ENCODE results near the gene ZNF362.

The ZNF362 gene

DNA sequence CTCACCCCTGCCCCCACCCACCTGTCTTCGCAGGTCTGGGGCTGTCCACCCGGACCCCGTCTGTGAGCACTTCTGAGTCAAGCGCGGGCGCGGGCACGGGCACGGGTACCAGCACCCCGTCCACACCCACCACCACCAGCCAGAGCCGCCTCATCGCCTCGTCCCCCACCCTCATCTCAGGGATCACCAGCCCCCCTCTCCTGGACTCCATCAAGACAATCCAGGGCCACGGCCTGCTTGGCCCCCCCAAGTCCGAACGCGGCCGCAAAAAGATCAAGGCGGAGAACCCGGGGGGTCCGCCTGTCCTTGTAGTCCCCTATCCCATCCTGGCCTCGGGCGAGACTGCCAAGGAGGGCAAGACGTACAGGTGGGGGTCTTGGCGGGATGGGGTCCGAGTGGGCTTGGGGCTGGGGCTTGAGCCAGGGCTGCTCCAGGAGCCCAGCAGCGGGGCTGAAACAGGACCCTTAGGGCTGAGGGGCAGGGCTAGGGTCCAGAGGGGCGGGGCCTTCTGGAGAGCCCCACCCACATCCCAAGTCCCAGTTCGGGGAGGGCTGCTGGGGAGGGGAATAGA, 23.9 kb downstream of the ZNF362 start:
- CTCF ChIA-PET = interaction anchor here (3.4 kb wide), 1 partner anchor 15 kb away, joined by 17 read pairs; no protein-coding TSS in a partner anchor
- TF ChIP-seq, protein P1, sequence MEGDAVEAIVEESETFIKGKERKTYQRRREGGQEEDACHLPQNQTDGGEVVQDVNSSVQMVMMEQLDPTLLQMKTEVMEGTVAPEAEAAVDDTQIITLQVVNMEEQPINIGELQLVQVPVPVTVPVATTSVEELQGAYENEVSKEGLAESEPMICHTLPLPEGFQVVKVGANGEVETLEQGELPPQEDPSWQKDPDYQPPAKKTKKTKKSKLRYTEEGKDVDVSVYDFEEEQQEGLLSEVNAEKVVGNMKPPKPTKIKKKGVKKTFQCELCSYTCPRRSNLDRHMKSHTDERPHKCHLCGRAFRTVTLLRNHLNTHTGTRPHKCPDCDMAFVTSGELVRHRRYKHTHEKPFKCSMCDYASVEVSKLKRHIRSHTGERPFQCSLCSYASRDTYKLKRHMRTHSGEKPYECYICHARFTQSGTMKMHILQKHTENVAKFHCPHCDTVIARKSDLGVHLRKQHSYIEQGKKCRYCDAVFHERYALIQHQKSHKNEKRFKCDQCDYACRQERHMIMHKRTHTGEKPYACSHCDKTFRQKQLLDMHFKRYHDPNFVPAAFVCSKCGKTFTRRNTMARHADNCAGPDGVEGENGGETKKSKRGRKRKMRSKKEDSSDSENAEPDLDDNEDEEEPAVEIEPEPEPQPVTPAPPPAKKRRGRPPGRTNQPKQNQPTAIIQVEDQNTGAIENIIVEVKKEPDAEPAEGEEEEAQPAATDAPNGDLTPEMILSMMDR (IDR thresholded peaks at IDR 0.05; ENCODE audit: control extremely low read depth, extremely low read depth, low read depth, missing control alignments) = no peak
- DNase-seq (ENCODE audit: extremely low spot score) = no peak
- POLR2A ChIA-PET = no interaction called here

DNA sequence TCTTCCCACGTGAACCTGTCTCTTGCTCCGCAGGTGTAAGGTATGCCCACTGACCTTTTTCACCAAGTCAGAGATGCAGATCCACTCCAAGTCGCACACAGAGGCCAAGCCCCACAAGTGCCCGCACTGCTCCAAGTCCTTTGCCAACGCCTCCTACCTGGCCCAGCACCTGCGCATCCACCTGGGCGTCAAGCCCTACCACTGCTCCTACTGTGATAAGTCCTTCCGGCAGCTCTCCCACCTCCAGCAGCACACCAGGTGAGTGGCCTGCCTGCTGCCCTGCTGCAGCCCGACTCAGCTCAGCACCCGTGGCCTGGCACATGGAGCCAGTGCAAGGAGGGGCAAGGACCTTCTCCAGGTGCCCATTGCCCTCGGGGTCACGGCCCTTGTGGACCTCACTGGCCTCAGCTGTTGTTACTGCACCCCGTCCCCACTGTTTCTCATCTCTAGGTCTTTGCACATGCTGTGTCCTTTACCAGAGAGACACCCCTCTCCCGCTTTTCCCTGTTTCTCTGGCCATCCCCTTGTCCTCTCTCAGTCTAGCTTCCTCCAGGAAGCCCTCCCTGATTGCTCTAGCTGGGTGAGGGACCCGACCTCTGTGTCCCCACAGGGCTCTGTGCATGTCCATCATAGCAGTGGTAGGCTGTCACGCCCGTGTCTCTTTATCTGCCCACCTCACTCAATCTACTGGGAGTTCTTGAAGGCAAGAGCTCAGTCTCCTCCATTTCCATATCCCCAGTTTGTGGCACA, 25.4 kb downstream of the ZNF362 start:
- ChIA-PET POLR2A (no interaction called here), CTCF (interaction anchor here (3.4 kb wide), 1 partner anchor 13 kb away, joined by 17 read pairs; no protein-coding TSS in a partner anchor)
- TF ChIP-seq, protein P1 (IDR thresholded peaks at IDR 0.05; ENCODE audit: control extremely low read depth, extremely low read depth, low read depth, missing control alignments) = no peak
- no peak for DNase-seq (ENCODE audit: extremely low spot score)

DNA sequence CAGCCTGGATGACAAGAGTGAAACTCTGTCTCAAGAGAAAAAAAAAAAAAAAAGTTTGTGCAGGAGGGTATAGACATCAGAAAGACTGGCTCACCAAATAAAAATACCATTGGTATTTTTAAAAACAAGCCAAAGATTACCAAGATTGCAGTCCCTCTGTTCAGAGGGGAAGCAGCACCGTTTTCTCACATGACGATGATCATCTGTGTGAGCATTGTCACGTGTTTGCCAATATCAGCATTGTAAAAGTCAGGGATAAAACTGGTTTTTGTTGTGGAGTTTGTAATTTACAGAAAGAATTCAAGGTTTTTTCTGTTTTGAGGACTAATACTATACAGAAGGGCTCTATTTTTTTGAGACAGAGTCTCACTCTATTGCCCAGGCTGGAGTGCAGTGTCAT, 26.5 kb downstream of the ZNF362 start:
- no peak for DNase-seq (ENCODE audit: extremely low spot score)
- TF ChIP-seq, protein P1 (IDR thresholded peaks at IDR 0.05; ENCODE audit: control extremely low read depth, extremely low read depth, low read depth, missing control alignments) = no peak
- CTCF ChIA-PET = interaction anchor here (3.4 kb wide), 1 partner anchor 12 kb away, joined by 17 read pairs; no protein-coding TSS in a partner anchor
- POLR2A ChIA-PET = no interaction called here

DNA sequence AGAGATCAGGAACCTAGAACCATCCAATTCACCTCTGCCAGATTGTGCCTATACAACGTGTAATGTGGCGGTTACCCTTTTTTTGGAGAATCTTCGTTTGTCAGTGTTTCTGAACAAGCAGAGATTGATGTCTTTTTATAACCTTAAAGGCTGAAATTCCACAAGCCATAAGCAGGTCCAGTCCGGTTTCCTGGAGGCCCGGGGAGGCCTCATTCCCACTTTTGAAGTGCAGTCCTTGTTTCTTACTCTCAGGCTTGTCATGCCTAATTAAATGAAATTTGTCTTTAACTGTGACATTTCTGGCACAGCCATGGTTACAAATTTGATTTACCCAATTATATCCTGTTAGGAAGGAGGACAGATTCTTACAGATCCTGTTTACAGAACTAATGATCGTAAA, 27.8 kb downstream of the ZNF362 start:
- TF ChIP-seq, protein P1 (IDR thresholded peaks at IDR 0.05; ENCODE audit: control extremely low read depth, extremely low read depth, low read depth, missing control alignments) = no peak
- DNase-seq (ENCODE audit: extremely low spot score) = no peak
- ChIA-PET CTCF (interaction anchor here (2.2 kb wide), 1 partner anchor 11 kb away, joined by 11 read pairs; no protein-coding TSS in a partner anchor), POLR2A (no interaction called here)

DNA sequence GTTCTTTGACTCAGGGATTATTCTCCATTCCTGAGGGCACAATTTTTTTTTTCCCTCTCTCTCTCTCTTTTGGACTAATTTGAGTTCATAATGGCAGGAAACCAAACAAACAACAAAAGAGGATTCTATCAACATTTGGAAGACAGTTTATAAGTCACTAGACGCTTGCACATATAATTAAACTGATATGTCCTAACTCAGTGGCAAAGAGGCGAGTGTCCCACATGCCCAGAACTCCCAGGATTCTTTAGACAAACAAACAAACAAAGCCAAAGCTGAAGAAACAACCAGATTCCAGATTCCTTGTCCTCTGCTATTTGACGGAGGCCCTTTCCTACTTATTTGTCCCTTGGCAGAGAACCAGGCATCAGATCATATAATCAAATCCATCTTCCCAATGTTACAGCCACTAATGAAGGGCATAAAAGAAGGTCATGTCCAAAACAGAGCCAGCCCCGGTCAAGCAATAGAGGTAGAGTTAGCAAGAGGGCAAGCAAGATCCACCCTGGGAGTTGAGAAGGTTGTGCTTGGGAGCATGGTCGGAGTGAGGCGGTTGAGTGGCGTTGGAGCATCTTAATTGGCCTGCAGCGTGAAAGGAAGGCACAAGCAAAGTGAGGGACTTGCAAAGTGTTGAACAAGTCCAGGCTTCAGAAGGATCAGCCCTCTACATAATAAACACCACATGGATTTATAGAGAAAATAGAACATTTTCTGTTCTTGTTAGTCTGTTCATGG, 30.3 kb downstream of the ZNF362 start:
- no peak for DNase-seq (ENCODE audit: extremely low spot score)
- ChIA-PET CTCF (interaction anchor here (0.9 kb wide), 1 partner anchor 9 kb away, joined by 3 read pairs; no protein-coding TSS in a partner anchor), POLR2A (no interaction called here)
- TF ChIP-seq, protein P1 (IDR thresholded peaks at IDR 0.05; ENCODE audit: control extremely low read depth, extremely low read depth, low read depth, missing control alignments) = no peak

DNA sequence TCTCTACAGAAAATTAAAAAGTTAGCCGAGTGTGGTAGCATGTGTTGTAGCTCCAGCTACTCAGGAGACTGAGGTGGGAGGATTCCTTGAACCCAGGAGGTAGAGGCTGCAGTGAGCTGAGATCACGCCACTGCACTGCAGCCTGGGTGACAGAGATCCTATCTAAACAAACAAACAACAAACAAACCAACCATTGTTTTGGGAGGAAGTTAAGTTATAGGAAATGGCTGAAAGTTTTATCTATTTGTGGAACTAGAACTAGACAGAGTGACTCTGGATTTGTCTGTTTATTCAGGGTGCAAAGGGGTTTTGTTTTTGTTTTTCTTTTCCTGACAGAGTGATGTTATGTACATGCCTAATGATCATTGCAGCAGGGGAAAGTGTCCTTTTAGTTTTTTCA, 31.0 kb downstream of the ZNF362 start:
- DNase-seq (ENCODE audit: extremely low spot score) = no peak
- ChIA-PET CTCF (no interaction called here), POLR2A (no interaction called here)

More for the DNA sequence above, 31.0 kb downstream of the ZNF362 start:
- TF ChIP-seq, protein P1 (IDR thresholded peaks at IDR 0.05; ENCODE audit: control extremely low read depth, extremely low read depth, low read depth, missing control alignments) = no peak
